Stomach (tissue), 4 donors: ENCODE measurements around the gene GABRQ.

ENCODE experiments used
- CTCF ChIP-seq, 7 experiments: fragments of 450-650 bp in 4 of 7; fragments of 200-600 bp in 3 of 7; sonication (generic) in 3 of 7; IDR thresholded peaks; one replicate each; pipeline ENCODE4 v1.5.1; 2016 to 2019; ENCODE audit warnings: antibody characterized with exemption in 7 of 7, control low read depth in 2 of 7, mild to moderate bottlenecking in 1 of 7
- EP300 ChIP-seq: sonication (generic); formaldehyde crosslinking; IDR thresholded peaks from one replicate; pipeline ENCODE4 v1.6.1; 2017; ENCODE audit warnings: antibody characterized with exemption
- POLR2A ChIP-seq, 4 donors: fragments of 450-650 bp; IDR thresholded peaks; one replicate each; pipeline ENCODE4 v1.6.1; 2016; ENCODE audit warnings: antibody characterized with exemption in 4 of 4, control low read depth in 2 of 4, mild to moderate bottlenecking in 1 of 4, moderate library complexity in 1 of 4
- POLR2AphosphoS5 ChIP-seq, 3 donors: sonication (generic); formaldehyde crosslinking; IDR thresholded peaks; one replicate each; pipeline ENCODE4 v1.6.1; 2016; ENCODE audit warnings: antibody characterized with exemption in 3 of 3

- TF ChIP-seq POLR2A (IDR thresholded peaks at IDR 0.05) = no peak
- TF ChIP-seq CTCF (IDR thresholded peaks at IDR 0.05) = no peak
- no peak for TF ChIP-seq EP300
- no peak for TF ChIP-seq POLR2AphosphoS5 (IDR thresholded peaks at IDR 0.05)
Observed at GRCh38 chrX:152639426-152639825, 1.7 kb downstream of the GABRQ start.
